ENCODE results near the gene TPI1. TPM values are rescaled to one million over a fixed set of nuclear protein-coding genes. Genes with fewer than 3 reads are reported as not detected.

TPI1 gene
- total RNA-seq, 2 donors from 2014 or later: 140 to 144 TPM

- H3K27ac Mint-ChIP-seq: no peak overlapping the region
- no peak overlapping the region for H3K4me3 Mint-ChIP-seq
- H3K27me3 Mint-ChIP-seq: peaks cover 38% of the 10 kb centered on the region
- no peaks in the 10 kb centered on the region for H3K9me3 ChIP-seq (ENCODE audit: control insufficient read depth, low read length, poor library complexity, severe bottlenecking)
- ATAC-seq (peak; percentile 74), DNase-seq (peak; percentile 65 to 80 (median 66))
- H3K36me3 Mint-ChIP-seq (ENCODE audit: low read depth): peaks cover 7% of the 10 kb centered on the region
- H3K4me1 Mint-ChIP-seq: peaks cover 33% of the 10 kb centered on the region
These were observed 41.8 kb upstream of the TPI1 start for GRCh38 chr12:6825398-6826124.

GRCh38 chr12:6826125-6826733 is 41.1 kb upstream of the TPI1 start:
- no peaks in the 10 kb centered on the region for H3K9me3 ChIP-seq (ENCODE audit: control insufficient read depth, low read length, poor library complexity, severe bottlenecking)
- H3K27ac Mint-ChIP-seq: no peak overlapping the region
- H3K27me3 Mint-ChIP-seq: peaks cover 44% of the 10 kb centered on the region
- H3K36me3 Mint-ChIP-seq (ENCODE audit: low read depth): peaks cover 7% of the 10 kb centered on the region
- H3K4me3 Mint-ChIP-seq: no peak overlapping the region
- no peak for ATAC-seq
- no peak for DNase-seq
- peaks cover 27% of the 10 kb centered on the region for H3K4me1 Mint-ChIP-seq

- DNase-seq: no peak
- Mint-ChIP-seq H3K4me3 (peak overlapping the region; percentile 70), H3K27ac (no peak overlapping the region)
These were observed 40.4 kb upstream of the TPI1 start for GRCh38 chr12:6826734-6827436.

GRCh38 chr12:6827437-6827911 is 39.9 kb upstream of the TPI1 start:
- Mint-ChIP-seq H3K27ac (no peak overlapping the region), H3K36me3 (ENCODE audit: low read depth) (peaks cover 7% of the 10 kb centered on the region), H3K27me3 (peaks cover 51% of the 10 kb centered on the region), H3K4me3 (peak overlapping the region; percentile 70), H3K4me1 (peaks cover 22% of the 10 kb centered on the region)
- no peaks in the 10 kb centered on the region for H3K9me3 ChIP-seq (ENCODE audit: control insufficient read depth, low read length, poor library complexity, severe bottlenecking)
- ATAC-seq: no peak
- DNase-seq: no peak

More at GRCh38 chr12:6826734-6827436, 40.4 kb upstream of the TPI1 start:
- peaks cover 24% of the 10 kb centered on the region for H3K4me1 Mint-ChIP-seq
- no peak for ATAC-seq
- peaks cover 7% of the 10 kb centered on the region for H3K36me3 Mint-ChIP-seq (ENCODE audit: low read depth)
- H3K27me3 Mint-ChIP-seq: peaks cover 50% of the 10 kb centered on the region
- no peaks in the 10 kb centered on the region for H3K9me3 ChIP-seq (ENCODE audit: control insufficient read depth, low read length, poor library complexity, severe bottlenecking)

- peak; percentile 58 for ATAC-seq
- peak in 1 of 3 donors; percentile 25 for DNase-seq
- peak within 1 kb of the TSS; percentile 92 for H3K27ac Mint-ChIP-seq
- peaks cover 51% of the 10 kb centered on the region for H3K27me3 Mint-ChIP-seq
- peaks cover 22% of the 10 kb centered on the region for H3K4me1 Mint-ChIP-seq
- peak within 1 kb of the TSS; percentile 95 for H3K4me3 Mint-ChIP-seq
- peaks cover 7% of the 10 kb centered on the region for H3K36me3 Mint-ChIP-seq (ENCODE audit: low read depth)
- H3K9me3 ChIP-seq (ENCODE audit: control insufficient read depth, low read length, poor library complexity, severe bottlenecking): no peaks in the 10 kb centered on the region
These were observed 39.1 kb upstream of the TPI1 start, which contains the start of gene P3H3 for GRCh38 chr12:6827982-6828780. TSS of gene P3H3 (plus strand) at chr12:6828407. CDS start at chr12:6828441, 34 bp downstream.

- ATAC-seq (peak; percentile 66), DNase-seq (peak in 1 of 3 donors; percentile 33)
- Mint-ChIP-seq H3K4me1 (peaks cover 22% of the 10 kb centered on the region), H3K27ac (peak overlapping the region; percentile 92), H3K4me3 (peak overlapping the region; percentile 95), H3K36me3 (ENCODE audit: low read depth) (peaks cover 7% of the 10 kb centered on the region), H3K27me3 (peaks cover 51% of the 10 kb centered on the region)
- no peaks in the 10 kb centered on the region for H3K9me3 ChIP-seq (ENCODE audit: control insufficient read depth, low read length, poor library complexity, severe bottlenecking)
These were observed 38.4 kb upstream of the TPI1 start for GRCh38 chr12:6828781-6829535.

GRCh38 chr12:6829536-6830220 is 37.7 kb upstream of the TPI1 start:
- Mint-ChIP-seq H3K27ac (peak overlapping the region; percentile 92), H3K4me1 (peaks cover 21% of the 10 kb centered on the region), H3K36me3 (ENCODE audit: low read depth) (peaks cover 6% of the 10 kb centered on the region), H3K4me3 (peak overlapping the region; percentile 95), H3K27me3 (peaks cover 49% of the 10 kb centered on the region)
- DNase-seq (no peak), ATAC-seq (no peak)
- no peaks in the 10 kb centered on the region for H3K9me3 ChIP-seq (ENCODE audit: control insufficient read depth, low read length, poor library complexity, severe bottlenecking)

GRCh38 chr12:6830286-6830890 is 36.9 kb upstream of the TPI1 start:
- peaks cover 3% of the 10 kb centered on the region for H3K36me3 Mint-ChIP-seq (ENCODE audit: low read depth)
- ATAC-seq (no peak), DNase-seq (no peak)
- peaks cover 41% of the 10 kb centered on the region for H3K27me3 Mint-ChIP-seq
- H3K4me1 Mint-ChIP-seq: peaks cover 22% of the 10 kb centered on the region
- no peaks in the 10 kb centered on the region for H3K9me3 ChIP-seq (ENCODE audit: control insufficient read depth, low read length, poor library complexity, severe bottlenecking)
- no peak overlapping the region for H3K27ac Mint-ChIP-seq
- peak overlapping the region; percentile 36 for H3K4me3 Mint-ChIP-seq

- ATAC-seq (no peak), DNase-seq (no peak)
- no peaks in the 10 kb centered on the region for H3K9me3 ChIP-seq (ENCODE audit: control insufficient read depth, low read length, poor library complexity, severe bottlenecking)
- Mint-ChIP-seq H3K4me3 (peak overlapping the region; percentile 36), H3K27me3 (peaks cover 36% of the 10 kb centered on the region), H3K4me1 (peaks cover 21% of the 10 kb centered on the region), H3K36me3 (ENCODE audit: low read depth) (peaks cover 3% of the 10 kb centered on the region), H3K27ac (no peak overlapping the region)
These were observed 36.3 kb upstream of the TPI1 start for GRCh38 chr12:6830999-6831398.

GRCh38 chr12:6831450-6831995 is 35.8 kb upstream of the TPI1 start:
- no peaks in the 10 kb centered on the region for H3K9me3 ChIP-seq (ENCODE audit: control insufficient read depth, low read length, poor library complexity, severe bottlenecking)
- Mint-ChIP-seq H3K4me3 (no peak overlapping the region), H3K27me3 (peaks cover 31% of the 10 kb centered on the region), H3K27ac (no peak overlapping the region), H3K36me3 (ENCODE audit: low read depth) (peaks cover 3% of the 10 kb centered on the region), H3K4me1 (peaks cover 22% of the 10 kb centered on the region)
- ATAC-seq: no peak
- no peak for DNase-seq

GRCh38 chr12:6832125-6832524 is 35.2 kb upstream of the TPI1 start:
- no peaks in the 10 kb centered on the region for H3K9me3 ChIP-seq (ENCODE audit: control insufficient read depth, low read length, poor library complexity, severe bottlenecking)
- Mint-ChIP-seq H3K4me3 (no peak overlapping the region), H3K27me3 (peaks cover 25% of the 10 kb centered on the region), H3K27ac (no peak overlapping the region), H3K36me3 (ENCODE audit: low read depth) (peaks cover 3% of the 10 kb centered on the region), H3K4me1 (peaks cover 23% of the 10 kb centered on the region)
- ATAC-seq: no peak
- DNase-seq: no peak
